GM23338 (cell line): ENCODE measurements around the gene GTF2F1. TPM values are rescaled to one million over a fixed set of nuclear protein-coding genes. Genes with fewer than 3 reads are reported as not detected.

ENCODE experiments used
- ATAC-seq: fragments of 200-7000 bp; cut with Tn5 transposase; 3 replicates; pipeline ENCODE4 v1.9.1; 2020
- DNase-seq: peaks from one replicate; pipeline ENCODE4 v3.0.0-alpha.2; 2015; ENCODE audit warnings: low spot score
- H2AFZ ChIP-seq: fragments of 200-600 bp; sonication (generic); 2 replicates; pipeline ENCODE4 v1.8.0; 2016; ENCODE audit warnings: antibody characterized with exemption, mild to moderate bottlenecking, moderate library complexity
- H3F3A ChIP-seq: fragments of 200-600 bp; sonication (generic); replicated peaks from 2 replicates; pipeline ENCODE4 v1.8.0; 2017; ENCODE audit warnings: antibody characterized with exemption, mixed run types, low read depth
- H3K27ac ChIP-seq: fragments of 200-600 bp; sonication (generic); 2 replicates; pipeline ENCODE4 v1.6.1; 2016; ENCODE audit warnings: low read depth
- H3K27me3 ChIP-seq: fragments of 200-600 bp; sonication (generic); 2 replicates; pipeline ENCODE4 v1.8.0; 2016; ENCODE audit warnings: mild to moderate bottlenecking, mixed run types, moderate library complexity; ENCODE audit not compliant: insufficient read depth
- H3K36me3 ChIP-seq: fragments of 200-600 bp; sonication (generic); 2 replicates; pipeline ENCODE4 v1.8.0; 2016; ENCODE audit warnings: mild to moderate bottlenecking; ENCODE audit not compliant: insufficient read depth
- H3K4me1 ChIP-seq: fragments of 200-600 bp; sonication (generic); 2 replicates; pipeline ENCODE4 v1.8.0; 2016; ENCODE audit warnings: mild to moderate bottlenecking, moderate library complexity; ENCODE audit not compliant: insufficient read depth
- H3K4me2 ChIP-seq: fragments of 200-600 bp; sonication (generic); 2 replicates; pipeline ENCODE4 v1.7.1; 2017; ENCODE audit warnings: mixed run types
- H3K4me3 ChIP-seq: fragments of 200-600 bp; sonication (generic); 2 replicates; pipeline ENCODE4 v1.6.1; 2016; ENCODE audit warnings: mixed run types
- H3K79me2 ChIP-seq: fragments of 200-600 bp; sonication (generic); replicated peaks from 2 replicates; pipeline ENCODE4 v1.8.0; 2017; ENCODE audit warnings: mild to moderate bottlenecking; ENCODE audit not compliant: insufficient read depth
- H3K9me2 ChIP-seq: fragments of 200-600 bp; sonication (generic); 2 replicates; pipeline ENCODE4 v1.8.0; 2017; ENCODE audit not compliant: insufficient read depth
- H4K20me1 ChIP-seq: fragments of 200-600 bp; sonication (generic); replicated peaks from 2 replicates; pipeline ENCODE4 v1.8.0; 2017; ENCODE audit warnings: mild to moderate bottlenecking; ENCODE audit not compliant: insufficient read depth
- H3K27ac Mint-ChIP-seq: 2 replicates; pipeline ENCODE4 v1.8.0; 2020; ENCODE audit warnings: inconsistent platforms, mild to moderate bottlenecking, moderate library complexity, mixed read lengths
- H3K27me3 Mint-ChIP-seq: 3 replicates; pipeline ENCODE4 v1.8.0; 2022; ENCODE audit warnings: low read depth, mild to moderate bottlenecking, moderate library complexity, mixed read lengths, inconsistent platforms; ENCODE audit not compliant: insufficient read depth, poor library complexity
- H3K36me3 Mint-ChIP-seq: 3 replicates; pipeline ENCODE4 v1.8.0; 2021; ENCODE audit warnings: low read depth, mild to moderate bottlenecking, inconsistent platforms, moderate library complexity, mixed read lengths
- H3K4me1 Mint-ChIP-seq: 3 replicates; pipeline ENCODE4 v1.8.0; 2020; ENCODE audit warnings: mild to moderate bottlenecking, inconsistent platforms, mixed read lengths
- H3K4me3 Mint-ChIP-seq: 3 replicates; pipeline ENCODE4 v1.8.0; 2021; ENCODE audit warnings: moderate library complexity, mild to moderate bottlenecking, inconsistent platforms, mixed read lengths
- H3K9me3 Mint-ChIP-seq: 3 replicates; pipeline ENCODE4 v1.8.0; 2020; ENCODE audit warnings: moderate library complexity, mild to moderate bottlenecking, inconsistent platforms, mixed read lengths
- CTCF ChIP-seq, 2 experiments: fragments of 200-600 bp in 1 of 2; sonication (generic) in 1 of 2; conservative IDR thresholded peaks; 2 replicates each; pipeline versions ENCODE4 v1.5.1 to v1.6.1; 2016 to 2017; ENCODE audit warnings: antibody characterized with exemption in 2 of 2, low read depth in 2 of 2, mild to moderate bottlenecking in 2 of 2, moderate library complexity in 1 of 2
- EZH2 ChIP-seq: fragments of 200-600 bp; sonication (generic); IDR thresholded peaks from one replicate; pipeline ENCODE4 v1.8.0; 2017; ENCODE audit warnings: antibody characterized with exemption, mild to moderate bottlenecking, low read depth; ENCODE audit not compliant: unreplicated experiment
- EZH2phosphoT487 ChIP-seq: fragments of 200-600 bp; sonication (generic); IDR thresholded peaks from one replicate; pipeline ENCODE4 v1.8.1; 2018; ENCODE audit warnings: antibody characterized with exemption; ENCODE audit not compliant: unreplicated experiment
- JUNB ChIP-seq: IDR thresholded peaks from one replicate; pipeline ENCODE4 v1.6.1; 2016; ENCODE audit warnings: antibody characterized with exemption; ENCODE audit not compliant: unreplicated experiment
- POLR2AphosphoS5 ChIP-seq: IDR thresholded peaks from 2 replicates; pipeline ENCODE4 v1.6.1; 2016; ENCODE audit warnings: antibody characterized with exemption, low read depth
- REST ChIP-seq: IDR thresholded peaks from one replicate; pipeline ENCODE4 v1.6.1; 2018; ENCODE audit warnings: antibody characterized with exemption; ENCODE audit not compliant: unreplicated experiment
- ZNF114 ChIP-seq: fragments of 250-450 bp; sonication (Bioruptor Pico); IDR thresholded peaks from 2 replicates; pipeline ENCODE4 v1.5.0; 2020; ENCODE audit warnings: mild to moderate bottlenecking, moderate library complexity
- ZNF331 ChIP-seq: fragments of 250-450 bp; sonication (Bioruptor Pico); IDR thresholded peaks from 2 replicates; pipeline ENCODE4 v1.5.0; 2020; ENCODE audit warnings: low read depth, mild to moderate bottlenecking, moderate library complexity
- polyA plus RNA-seq: library from polyadenylated mRNA; unstranded; fragments of >200 nt; fragmentation: Nextera tagmentation; extraction: Ambion mirVana; gene quantifications from 2 replicates; pipeline ENCODE4 v1.2.1, GENCODE V29; 2016
- total RNA-seq: library from RNA; depleted of rRNA; stranded (reverse); fragments of >200 nt; shearing (Covaris generic); gene quantifications from 2 replicates; pipeline ENCODE4 v1.2.3, GENCODE V29; 2014
- TF ChIP-seq, protein P1 (sequence below): fragments of 250-450 bp; sonication (Bioruptor Pico); IDR thresholded peaks from 2 replicates; pipeline ENCODE4 v1.5.0; 2020; ENCODE audit warnings: mild to moderate bottlenecking, moderate library complexity
- TF ChIP-seq, protein P2 (sequence below): IDR thresholded peaks from 2 replicates; pipeline ENCODE4 v1.6.1; 2016; ENCODE audit warnings: antibody characterized with exemption

Gene GTF2F1
- total and polyA plus RNA-seq, 2 experiments from 2014 or later = 62.1 to 65.5 TPM

DNA sequence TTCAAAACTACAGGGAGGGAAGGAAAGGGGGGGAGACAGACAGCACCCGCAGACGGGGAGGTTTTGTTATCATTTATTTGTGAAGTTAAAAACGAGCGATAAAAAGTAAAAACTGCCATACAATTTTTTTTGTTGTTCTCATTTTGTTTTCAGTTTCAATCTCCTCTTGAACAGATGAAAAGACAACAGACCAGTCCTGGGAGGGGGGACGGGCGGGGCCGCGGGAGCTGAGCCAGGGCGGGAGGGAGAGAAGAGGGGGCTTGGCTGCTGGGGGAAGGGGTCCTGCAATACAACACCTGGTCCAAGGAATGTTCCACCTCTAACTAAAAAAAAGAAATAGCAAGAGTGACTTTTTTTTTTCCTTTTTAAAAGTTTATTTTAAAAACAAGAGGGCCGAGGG lies 20.3 kb upstream of the GTF2F1 start:
- Mint-ChIP-seq H3K27me3 (peaks cover 10% of the 10 kb centered on the region), H3K36me3 (peaks cover 52% of the 10 kb centered on the region), H3K27ac (no peak overlapping the region), H3K9me3 (no peaks in the 10 kb centered on the region; the same call in 2 of the 3 replicates), H3K4me1 (peaks cover 21% of the 10 kb centered on the region), H3K4me3 (no peak overlapping the region)
- peak; percentile 29 for DNase-seq
- peaks cover 24% of the 10 kb centered on the region for H3F3A ChIP-seq
- no peaks in the 10 kb centered on the region for H3K9me2 ChIP-seq
- ATAC-seq = no peak
- peaks cover 10% of the 10 kb centered on the region for H3K4me1 ChIP-seq
- peak overlapping the region; percentile 62; the same call in 1 of the 2 replicates for H3K4me2 ChIP-seq
- peak overlapping the region; percentile 94 for H3K27ac ChIP-seq
- H3K4me3 ChIP-seq = no peak overlapping the region
- H3K36me3 ChIP-seq = peaks cover 10% of the 10 kb centered on the region; the same call in 1 of the 2 replicates
- no peak overlapping the region for H2AFZ ChIP-seq
- H4K20me1 ChIP-seq = 0 out of 2 replicates have a peak, but pooled peaks cover 8% of the 10 kb centered on the region
- no peaks in the 10 kb centered on the region for H3K27me3 ChIP-seq
- 0 out of 2 replicates have a peak, but pooled peaks cover 7% of the 10 kb centered on the region for H3K79me2 ChIP-seq
- TF ChIP-seq EZH2 (no peak), REST (no peak), JUNB (no peak), ZNF114 (CRISPR knock-in tag) (no peak), POLR2AphosphoS5 (no peak), CTCF (conservative IDR thresholded peaks at IDR 0.05; ENCODE audit: low read depth in 2 of 2) (no peak), EZH2phosphoT487 (no peak), ZNF331 (CRISPR knock-in tag) (no peak)
- TF ChIP-seq, protein P1, sequence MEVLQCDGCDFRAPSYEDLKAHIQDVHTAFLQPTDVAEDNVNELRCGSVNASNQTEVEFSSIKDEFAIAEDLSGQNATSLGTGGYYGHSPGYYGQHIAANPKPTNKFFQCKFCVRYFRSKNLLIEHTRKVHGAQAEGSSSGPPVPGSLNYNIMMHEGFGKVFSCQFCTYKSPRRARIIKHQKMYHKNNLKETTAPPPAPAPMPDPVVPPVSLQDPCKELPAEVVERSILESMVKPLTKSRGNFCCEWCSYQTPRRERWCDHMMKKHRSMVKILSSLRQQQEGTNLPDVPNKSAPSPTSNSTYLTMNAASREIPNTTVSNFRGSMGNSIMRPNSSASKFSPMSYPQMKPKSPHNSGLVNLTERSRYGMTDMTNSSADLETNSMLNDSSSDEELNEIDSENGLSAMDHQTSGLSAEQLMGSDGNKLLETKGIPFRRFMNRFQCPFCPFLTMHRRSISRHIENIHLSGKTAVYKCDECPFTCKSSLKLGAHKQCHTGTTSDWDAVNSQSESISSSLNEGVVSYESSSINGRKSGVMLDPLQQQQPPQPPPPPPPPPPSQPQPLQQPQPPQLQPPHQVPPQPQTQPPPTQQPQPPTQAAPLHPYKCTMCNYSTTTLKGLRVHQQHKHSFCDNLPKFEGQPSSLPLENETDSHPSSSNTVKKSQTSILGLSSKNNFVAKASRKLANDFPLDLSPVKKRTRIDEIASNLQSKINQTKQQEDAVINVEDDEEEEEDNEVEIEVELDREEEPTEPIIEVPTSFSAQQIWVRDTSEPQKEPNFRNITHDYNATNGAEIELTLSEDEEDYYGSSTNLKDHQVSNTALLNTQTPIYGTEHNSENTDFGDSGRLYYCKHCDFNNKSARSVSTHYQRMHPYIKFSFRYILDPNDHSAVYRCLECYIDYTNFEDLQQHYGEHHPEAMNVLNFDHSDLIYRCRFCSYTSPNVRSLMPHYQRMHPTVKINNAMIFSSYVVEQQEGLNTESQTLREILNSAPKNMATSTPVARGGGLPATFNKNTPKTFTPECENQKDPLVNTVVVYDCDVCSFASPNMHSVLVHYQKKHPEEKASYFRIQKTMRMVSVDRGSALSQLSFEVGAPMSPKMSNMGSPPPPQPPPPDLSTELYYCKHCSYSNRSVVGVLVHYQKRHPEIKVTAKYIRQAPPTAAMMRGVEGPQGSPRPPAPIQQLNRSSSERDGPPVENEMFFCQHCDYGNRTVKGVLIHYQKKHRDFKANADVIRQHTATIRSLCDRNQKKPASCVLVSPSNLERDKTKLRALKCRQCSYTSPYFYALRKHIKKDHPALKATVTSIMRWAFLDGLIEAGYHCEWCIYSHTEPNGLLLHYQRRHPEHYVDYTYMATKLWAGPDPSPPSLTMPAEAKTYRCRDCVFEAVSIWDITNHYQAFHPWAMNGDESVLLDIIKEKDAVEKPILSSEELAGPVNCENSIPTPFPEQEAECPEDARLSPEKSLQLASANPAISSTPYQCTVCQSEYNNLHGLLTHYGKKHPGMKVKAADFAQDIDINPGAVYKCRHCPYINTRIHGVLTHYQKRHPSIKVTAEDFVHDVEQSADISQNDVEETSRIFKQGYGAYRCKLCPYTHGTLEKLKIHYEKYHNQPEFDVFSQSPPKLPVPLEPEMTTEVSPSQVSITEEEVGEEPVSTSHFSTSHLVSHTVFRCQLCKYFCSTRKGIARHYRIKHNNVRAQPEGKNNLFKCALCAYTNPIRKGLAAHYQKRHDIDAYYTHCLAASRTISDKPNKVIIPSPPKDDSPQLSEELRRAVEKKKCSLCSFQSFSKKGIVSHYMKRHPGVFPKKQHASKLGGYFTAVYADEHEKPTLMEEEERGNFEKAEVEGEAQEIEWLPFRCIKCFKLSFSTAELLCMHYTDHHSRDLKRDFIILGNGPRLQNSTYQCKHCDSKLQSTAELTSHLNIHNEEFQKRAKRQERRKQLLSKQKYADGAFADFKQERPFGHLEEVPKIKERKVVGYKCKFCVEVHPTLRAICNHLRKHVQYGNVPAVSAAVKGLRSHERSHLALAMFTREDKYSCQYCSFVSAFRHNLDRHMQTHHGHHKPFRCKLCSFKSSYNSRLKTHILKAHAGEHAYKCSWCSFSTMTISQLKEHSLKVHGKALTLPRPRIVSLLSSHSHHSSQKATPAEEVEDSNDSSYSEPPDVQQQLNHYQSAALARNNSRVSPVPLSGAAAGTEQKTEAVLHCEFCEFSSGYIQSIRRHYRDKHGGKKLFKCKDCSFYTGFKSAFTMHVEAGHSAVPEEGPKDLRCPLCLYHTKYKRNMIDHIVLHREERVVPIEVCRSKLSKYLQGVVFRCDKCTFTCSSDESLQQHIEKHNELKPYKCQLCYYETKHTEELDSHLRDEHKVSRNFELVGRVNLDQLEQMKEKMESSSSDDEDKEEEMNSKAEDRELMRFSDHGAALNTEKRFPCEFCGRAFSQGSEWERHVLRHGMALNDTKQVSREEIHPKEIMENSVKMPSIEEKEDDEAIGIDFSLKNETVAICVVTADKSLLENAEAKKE (CRISPR knock-in tag) = no peak
- TF ChIP-seq, protein P2, sequence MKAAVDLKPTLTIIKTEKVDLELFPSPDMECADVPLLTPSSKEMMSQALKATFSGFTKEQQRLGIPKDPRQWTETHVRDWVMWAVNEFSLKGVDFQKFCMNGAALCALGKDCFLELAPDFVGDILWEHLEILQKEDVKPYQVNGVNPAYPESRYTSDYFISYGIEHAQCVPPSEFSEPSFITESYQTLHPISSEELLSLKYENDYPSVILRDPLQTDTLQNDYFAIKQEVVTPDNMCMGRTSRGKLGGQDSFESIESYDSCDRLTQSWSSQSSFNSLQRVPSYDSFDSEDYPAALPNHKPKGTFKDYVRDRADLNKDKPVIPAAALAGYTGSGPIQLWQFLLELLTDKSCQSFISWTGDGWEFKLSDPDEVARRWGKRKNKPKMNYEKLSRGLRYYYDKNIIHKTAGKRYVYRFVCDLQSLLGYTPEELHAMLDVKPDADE = no peak
